Measurements from ENCODE around the gene NIPAL3.
A peak's percentile ranks its signal among the peaks of the same experiment; 100 is the strongest.

Gene NIPAL3

GRCh38 chr1:24387636-24388175 lies 27.9 kb upstream of the NIPAL3 start:
- H4K8ac ChIP-seq (ENCODE audit: low read depth, low read length) = no peak overlapping the region
- H3K36me3 ChIP-seq (ENCODE audit: control insufficient read depth, insufficient read depth, low read length) = no peaks in the 10 kb centered on the region
- H2BK5ac ChIP-seq (ENCODE audit: low read length) = no peak overlapping the region
- no peak overlapping the region for H3K56ac ChIP-seq (ENCODE audit: low read length)
- H3K23ac ChIP-seq (ENCODE audit: low read length) = no peak overlapping the region
- H3K18ac ChIP-seq (ENCODE audit: low read length) = no peak overlapping the region
- no peaks in the 10 kb centered on the region for H3K27me3 ChIP-seq (ENCODE audit: insufficient read depth, low read length, poor library complexity)
- H3K79me2 ChIP-seq (ENCODE audit: control insufficient read depth, insufficient read depth, low read length) = no peaks in the 10 kb centered on the region
- H2BK120ac ChIP-seq (ENCODE audit: low read depth, low read length) = no peak overlapping the region
- H3K4me1 ChIP-seq (ENCODE audit: control insufficient read depth, low read depth, low read length) = no peaks in the 10 kb centered on the region
- no peak overlapping the region for H4K5ac ChIP-seq (ENCODE audit: low read length)
- no peak overlapping the region for H3K4me3 ChIP-seq (ENCODE audit: low read length)
- H3K4ac ChIP-seq (ENCODE audit: low read depth, low read length) = no peak overlapping the region
- no CpG with 5 or more reads among the region's 1 CpG for WGBS (ENCODE audit: extremely low coverage, insufficient coverage, low lambda C conversion rate)
- no peak overlapping the region for H2BK15ac ChIP-seq (replicated peaks; ENCODE audit: low read depth)
- H3K4me2 ChIP-seq (ENCODE audit: low read length) = no peak overlapping the region
- H2AK5ac ChIP-seq (ENCODE audit: low read length) = no peak overlapping the region
- H3K9ac ChIP-seq (ENCODE audit: low read length) = no peak overlapping the region
- H3K27ac ChIP-seq (ENCODE audit: low read depth, low read length) = no peak overlapping the region
- no peaks in the 10 kb centered on the region for H3K79me1 ChIP-seq (ENCODE audit: low read length)
- no peak for DNase-seq

GRCh38 chr1:24388331-24388885 lies 27.2 kb upstream of the NIPAL3 start:
- H3K4me1 ChIP-seq (ENCODE audit: control insufficient read depth, low read depth, low read length) = no peaks in the 10 kb centered on the region
- H4K5ac ChIP-seq (ENCODE audit: low read length) = no peak overlapping the region
- no peak overlapping the region for H3K9ac ChIP-seq (ENCODE audit: low read length)
- H3K36me3 ChIP-seq (ENCODE audit: control insufficient read depth, insufficient read depth, low read length) = no peaks in the 10 kb centered on the region
- no peak overlapping the region for H2BK120ac ChIP-seq (ENCODE audit: low read depth, low read length)
- no peak overlapping the region for H2AK5ac ChIP-seq (ENCODE audit: low read length)
- no peaks in the 10 kb centered on the region for H3K79me1 ChIP-seq (ENCODE audit: low read length)
- H3K56ac ChIP-seq (ENCODE audit: low read length) = no peak overlapping the region
- no peak overlapping the region for H3K27ac ChIP-seq (ENCODE audit: low read depth, low read length)
- H3K18ac ChIP-seq (ENCODE audit: low read length) = no peak overlapping the region
- H4K8ac ChIP-seq (ENCODE audit: low read depth, low read length) = no peak overlapping the region
- H3K23ac ChIP-seq (ENCODE audit: low read length) = no peak overlapping the region
- no peak for DNase-seq
- no peak overlapping the region for H3K4ac ChIP-seq (ENCODE audit: low read depth, low read length)
- no peak overlapping the region for H3K4me3 ChIP-seq (ENCODE audit: low read length)
- no peak overlapping the region for H2BK15ac ChIP-seq (replicated peaks; ENCODE audit: low read depth)
- H3K27me3 ChIP-seq (ENCODE audit: insufficient read depth, low read length, poor library complexity) = no peaks in the 10 kb centered on the region
- H2BK5ac ChIP-seq (ENCODE audit: low read length) = no peak overlapping the region
- no CpG with 5 or more reads among the region's 8 CpGs for WGBS (ENCODE audit: extremely low coverage, insufficient coverage, low lambda C conversion rate)
- no peaks in the 10 kb centered on the region for H3K79me2 ChIP-seq (ENCODE audit: control insufficient read depth, insufficient read depth, low read length)
- no peak overlapping the region for H3K4me2 ChIP-seq (ENCODE audit: low read length)

GRCh38 chr1:24389231-24389678 lies 26.3 kb upstream of the NIPAL3 start:
- Histone ChIP-seq H2BK5ac (ENCODE audit: low read length) (no peak overlapping the region), H4K5ac (ENCODE audit: low read length) (no peak overlapping the region), H3K79me1 (ENCODE audit: low read length) (no peaks in the 10 kb centered on the region), H4K8ac (ENCODE audit: low read depth, low read length) (no peak overlapping the region), H2AK5ac (ENCODE audit: low read length) (no peak overlapping the region), H2BK120ac (ENCODE audit: low read depth, low read length) (no peak overlapping the region), H3K23ac (ENCODE audit: low read length) (no peak overlapping the region), H3K4me3 (ENCODE audit: low read length) (no peak overlapping the region), H2BK15ac (replicated peaks; ENCODE audit: low read depth) (no peak overlapping the region), H3K36me3 (ENCODE audit: control insufficient read depth, insufficient read depth, low read length) (no peaks in the 10 kb centered on the region), H3K79me2 (ENCODE audit: control insufficient read depth, insufficient read depth, low read length) (no peaks in the 10 kb centered on the region), H3K56ac (ENCODE audit: low read length) (no peak overlapping the region), H3K9ac (ENCODE audit: low read length) (no peak overlapping the region), H3K27me3 (ENCODE audit: insufficient read depth, low read length, poor library complexity) (no peaks in the 10 kb centered on the region), H3K4me2 (ENCODE audit: low read length) (no peak overlapping the region), H3K4ac (ENCODE audit: low read depth, low read length) (no peak overlapping the region), H3K18ac (ENCODE audit: low read length) (no peak overlapping the region), H3K27ac (ENCODE audit: low read depth, low read length) (no peak overlapping the region), H3K4me1 (ENCODE audit: control insufficient read depth, low read depth, low read length) (no peaks in the 10 kb centered on the region)
- no peak for DNase-seq
- WGBS (ENCODE audit: extremely low coverage, insufficient coverage, low lambda C conversion rate) = no CpG with 5 or more reads among the region's 4 CpGs

- Histone ChIP-seq H3K4ac (ENCODE audit: low read depth, low read length) (no peak overlapping the region), H3K18ac (ENCODE audit: low read length) (no peak overlapping the region), H2BK120ac (ENCODE audit: low read depth, low read length) (no peak overlapping the region), H4K8ac (ENCODE audit: low read depth, low read length) (no peak overlapping the region), H3K79me1 (ENCODE audit: low read length) (no peaks in the 10 kb centered on the region), H4K5ac (ENCODE audit: low read length) (no peak overlapping the region), H3K27ac (ENCODE audit: low read depth, low read length) (no peak overlapping the region), H3K56ac (ENCODE audit: low read length) (no peak overlapping the region), H3K4me3 (ENCODE audit: low read length) (no peak overlapping the region), H2BK15ac (replicated peaks; ENCODE audit: low read depth) (no peak overlapping the region), H3K4me2 (ENCODE audit: low read length) (no peak overlapping the region), H2BK5ac (ENCODE audit: low read length) (no peak overlapping the region), H3K4me1 (ENCODE audit: control insufficient read depth, low read depth, low read length) (no peaks in the 10 kb centered on the region), H3K23ac (ENCODE audit: low read length) (no peak overlapping the region), H2AK5ac (ENCODE audit: low read length) (no peak overlapping the region), H3K9ac (ENCODE audit: low read length) (no peak overlapping the region), H3K79me2 (ENCODE audit: control insufficient read depth, insufficient read depth, low read length) (no peaks in the 10 kb centered on the region), H3K36me3 (ENCODE audit: control insufficient read depth, insufficient read depth, low read length) (no peaks in the 10 kb centered on the region), H3K27me3 (ENCODE audit: insufficient read depth, low read length, poor library complexity) (no peaks in the 10 kb centered on the region)
- DNase-seq = peak; percentile 79
- WGBS (ENCODE audit: extremely low coverage, insufficient coverage, low lambda C conversion rate) = no CpG with 5 or more reads among the region's 12 CpGs
These were observed 24.4 kb upstream of the NIPAL3 start for GRCh38 chr1:24390924-24391782.

GRCh38 chr1:24391882-24392603 lies 23.6 kb upstream of the NIPAL3 start:
- no peak overlapping the region for H3K56ac ChIP-seq (ENCODE audit: low read length)
- H3K79me2 ChIP-seq (ENCODE audit: control insufficient read depth, insufficient read depth, low read length) = no peaks in the 10 kb centered on the region
- H3K4me1 ChIP-seq (ENCODE audit: control insufficient read depth, low read depth, low read length) = no peaks in the 10 kb centered on the region
- no peak overlapping the region for H3K23ac ChIP-seq (ENCODE audit: low read length)
- no peak overlapping the region for H2BK15ac ChIP-seq (replicated peaks; ENCODE audit: low read depth)
- H2BK120ac ChIP-seq (ENCODE audit: low read depth, low read length) = no peak overlapping the region
- H3K36me3 ChIP-seq (ENCODE audit: control insufficient read depth, insufficient read depth, low read length) = no peaks in the 10 kb centered on the region
- H3K79me1 ChIP-seq (ENCODE audit: low read length) = no peaks in the 10 kb centered on the region
- DNase-seq = peak; percentile 78
- no peak overlapping the region for H3K4me3 ChIP-seq (ENCODE audit: low read length)
- WGBS (ENCODE audit: extremely low coverage, insufficient coverage, low lambda C conversion rate) = no CpG with 5 or more reads among the region's 11 CpGs
- no peak overlapping the region for H3K9ac ChIP-seq (ENCODE audit: low read length)
- no peak overlapping the region for H2BK5ac ChIP-seq (ENCODE audit: low read length)
- no peak overlapping the region for H4K5ac ChIP-seq (ENCODE audit: low read length)
- no peak overlapping the region for H4K8ac ChIP-seq (ENCODE audit: low read depth, low read length)
- H3K27me3 ChIP-seq (ENCODE audit: insufficient read depth, low read length, poor library complexity) = no peaks in the 10 kb centered on the region
- no peak overlapping the region for H3K18ac ChIP-seq (ENCODE audit: low read length)
- H3K4ac ChIP-seq (ENCODE audit: low read depth, low read length) = no peak overlapping the region
- H3K4me2 ChIP-seq (ENCODE audit: low read length) = no peak overlapping the region
- H2AK5ac ChIP-seq (ENCODE audit: low read length) = no peak overlapping the region
- no peak overlapping the region for H3K27ac ChIP-seq (ENCODE audit: low read depth, low read length)
